Stimulated activated naive CD8-positive, alpha-beta T cell treated with anti-CD3 and anti-CD28 coated beads, Interleukin-15, amount 100 ng/mL, for 72 hours (primary cell): ENCODE results near the gene MPPED1.

Experiments
- ATAC-seq: fragments of 150-1000 bp; cut with Tn5 transposase; 2 replicates; pipeline ENCODE4 v1.10.0; 2021; ENCODE audit warnings: mild to moderate bottlenecking, moderate library complexity
- DNase-seq, 2 donors: peaks; one replicate each; pipeline ENCODE4 v3.0.0; 2021 to 2022
- H3K27ac Mint-ChIP-seq, 2 donors: one replicate each; pipeline ENCODE4 v1.8.0; 2022; ENCODE audit warnings: mild to moderate bottlenecking in 2 of 2, mixed read lengths in 2 of 2, moderate library complexity in 2 of 2
- H3K27me3 Mint-ChIP-seq: one replicate; pipeline ENCODE4 v1.8.0; 2022; ENCODE audit warnings: mixed read lengths
- H3K4me1 Mint-ChIP-seq: one replicate; pipeline ENCODE4 v1.8.0; 2022; ENCODE audit warnings: mild to moderate bottlenecking, mixed read lengths
- H3K4me3 Mint-ChIP-seq, 2 donors: one replicate each; pipeline ENCODE4 v1.8.0; 2022; ENCODE audit warnings: mild to moderate bottlenecking in 2 of 2, mixed read lengths in 2 of 2, moderate library complexity in 1 of 2
- H3K9me3 Mint-ChIP-seq, 2 donors: one replicate each; pipeline ENCODE4 v1.8.0; 2022; ENCODE audit warnings: mixed read lengths in 2 of 2

The MPPED1 gene

DNA sequence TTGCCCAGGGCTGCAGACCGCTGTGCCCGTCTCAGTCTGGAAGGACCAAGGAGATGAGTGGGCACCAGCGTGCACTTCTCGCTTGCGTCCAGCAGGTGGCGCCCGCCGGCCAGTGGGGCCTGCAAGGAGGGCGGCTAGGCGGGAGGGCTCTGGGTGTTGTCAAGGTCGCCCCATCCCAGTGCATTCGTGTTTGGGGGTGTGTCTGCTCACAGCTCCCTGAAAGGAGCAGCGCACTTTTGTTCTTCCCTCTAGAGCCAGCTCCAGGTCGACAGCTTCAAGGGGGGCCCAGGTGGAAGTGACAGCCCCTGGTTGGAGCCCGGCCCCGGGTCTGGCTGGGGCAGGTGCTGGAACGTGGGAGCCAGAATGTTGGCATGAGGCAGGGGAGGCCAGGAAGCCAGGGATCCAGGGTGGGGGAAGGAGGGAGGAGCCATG, 23.4 kb upstream of the MPPED1 start:
- peaks cover 43% of the 10 kb centered on the region for H3K27me3 Mint-ChIP-seq
- H3K4me1 Mint-ChIP-seq = peaks cover 10% of the 10 kb centered on the region
- ATAC-seq (peak; percentile 77), DNase-seq (peak; percentile 73 to 74)
- no peaks in the 10 kb centered on the region for H3K9me3 Mint-ChIP-seq
- H3K27ac Mint-ChIP-seq = no peak overlapping the region
- H3K4me3 Mint-ChIP-seq = no peak overlapping the region

DNA sequence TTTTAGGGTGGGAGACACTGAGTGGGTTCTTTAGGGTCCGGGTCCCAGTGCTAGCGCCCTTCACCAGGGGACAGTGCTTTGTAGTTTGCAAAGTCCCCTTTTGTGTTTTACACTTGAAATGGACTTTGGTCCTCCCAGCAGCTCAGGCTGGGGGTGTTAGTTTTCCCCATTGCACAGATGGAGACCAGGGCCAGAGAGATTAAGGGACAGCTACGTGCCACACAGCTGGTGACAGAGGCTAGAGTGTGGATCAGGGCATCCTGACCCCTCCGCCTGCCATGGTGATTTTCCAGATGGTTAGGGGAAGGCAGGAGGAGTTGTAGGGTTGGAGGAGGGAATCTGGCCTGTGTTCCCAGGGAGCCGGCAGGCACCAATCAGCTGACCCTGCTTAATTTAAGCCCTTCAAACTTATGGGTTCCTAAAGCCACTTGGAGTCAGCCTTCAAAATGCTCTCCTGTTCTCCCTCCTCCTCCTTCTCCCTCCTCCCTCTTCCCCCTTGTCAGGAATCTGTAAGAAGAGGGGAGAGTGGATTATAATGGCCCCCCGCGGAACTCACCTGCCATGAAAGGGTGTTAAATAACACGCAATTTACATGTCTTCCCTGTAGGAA, 22.5 kb upstream of the MPPED1 start:
- DNase-seq (no peak), ATAC-seq (no peak)
- H3K9me3 Mint-ChIP-seq = no peaks in the 10 kb centered on the region
- H3K27ac Mint-ChIP-seq = no peak overlapping the region
- no peak overlapping the region for H3K4me3 Mint-ChIP-seq
- H3K4me1 Mint-ChIP-seq = peaks cover 10% of the 10 kb centered on the region
- peaks cover 43% of the 10 kb centered on the region for H3K27me3 Mint-ChIP-seq

DNA sequence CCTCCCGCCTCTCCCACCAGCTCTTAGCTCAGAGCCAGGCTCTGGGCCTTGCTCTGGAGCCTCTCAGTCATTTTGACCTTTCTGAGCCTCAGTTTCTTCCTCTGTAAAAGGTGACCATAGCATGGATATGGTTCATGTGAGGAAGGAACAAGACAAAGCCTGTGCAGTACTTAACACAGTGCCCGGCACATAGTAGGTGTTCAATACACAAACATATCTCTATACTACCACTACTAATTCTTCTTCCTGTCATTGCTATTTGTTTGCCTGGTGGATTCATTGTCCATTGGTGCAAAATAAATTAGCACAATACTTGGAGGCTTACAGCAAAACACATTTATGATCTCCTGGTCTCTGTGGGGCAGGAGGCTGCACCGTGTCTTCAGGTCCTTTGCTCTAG, 21.6 kb upstream of the MPPED1 start:
- Mint-ChIP-seq H3K4me1 (peaks cover 10% of the 10 kb centered on the region), H3K27ac (no peak overlapping the region)
- ATAC-seq = no peak

DNA sequence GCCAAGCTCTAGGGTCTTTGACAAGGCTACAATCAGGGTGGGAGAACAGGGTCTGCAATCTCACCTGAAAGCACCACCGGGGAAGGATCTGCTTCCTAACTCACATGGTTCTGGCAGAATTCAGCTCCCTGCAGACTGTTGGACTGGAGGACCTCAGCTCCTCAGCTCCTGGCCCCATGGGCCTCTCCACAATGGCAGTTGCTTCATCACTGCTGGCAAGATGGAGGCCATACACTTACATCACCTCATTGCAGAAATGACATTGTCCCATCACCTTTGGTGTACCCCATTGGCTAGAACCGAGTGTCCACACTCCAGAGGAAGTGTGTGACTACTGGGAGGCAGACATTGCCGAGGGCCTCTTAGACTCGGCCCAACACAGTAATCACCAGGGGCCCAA, 20.9 kb upstream of the MPPED1 start:
- DNase-seq = no peak
- Mint-ChIP-seq H3K27me3 (peaks cover 29% of the 10 kb centered on the region), H3K4me3 (no peak overlapping the region), H3K9me3 (no peaks in the 10 kb centered on the region), H3K27ac (no peak overlapping the region), H3K4me1 (peaks cover 10% of the 10 kb centered on the region)
- no peak for ATAC-seq

More for the DNA sequence above, 21.6 kb upstream of the MPPED1 start:
- no peak for DNase-seq
- no peaks in the 10 kb centered on the region for H3K9me3 Mint-ChIP-seq
- peaks cover 36% of the 10 kb centered on the region for H3K27me3 Mint-ChIP-seq
- no peak overlapping the region for H3K4me3 Mint-ChIP-seq

DNA sequence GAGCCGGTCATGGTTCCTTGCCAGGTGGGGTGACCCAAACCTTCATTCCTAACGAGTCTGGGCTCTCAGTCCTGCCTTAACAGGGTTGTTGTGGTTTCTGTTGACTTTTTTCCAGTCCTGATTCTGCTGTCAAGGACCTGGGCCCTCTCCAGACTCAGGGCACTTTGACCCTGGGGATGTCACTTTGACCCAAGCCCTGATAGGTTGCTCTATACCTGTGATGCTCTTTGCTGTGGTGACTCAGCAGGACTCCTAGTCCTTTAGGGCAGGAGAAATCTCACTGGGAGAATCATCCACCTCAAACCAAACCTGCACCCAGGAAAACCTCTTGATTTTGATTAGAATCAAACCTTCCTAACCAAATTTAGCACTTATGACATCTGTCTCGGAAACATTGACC, 20.5 kb upstream of the MPPED1 start:
- Mint-ChIP-seq H3K9me3 (no peaks in the 10 kb centered on the region), H3K27ac (no peak overlapping the region), H3K4me1 (peaks cover 9% of the 10 kb centered on the region), H3K4me3 (no peak overlapping the region), H3K27me3 (peaks cover 25% of the 10 kb centered on the region)
- ATAC-seq (no peak), DNase-seq (no peak)

DNA sequence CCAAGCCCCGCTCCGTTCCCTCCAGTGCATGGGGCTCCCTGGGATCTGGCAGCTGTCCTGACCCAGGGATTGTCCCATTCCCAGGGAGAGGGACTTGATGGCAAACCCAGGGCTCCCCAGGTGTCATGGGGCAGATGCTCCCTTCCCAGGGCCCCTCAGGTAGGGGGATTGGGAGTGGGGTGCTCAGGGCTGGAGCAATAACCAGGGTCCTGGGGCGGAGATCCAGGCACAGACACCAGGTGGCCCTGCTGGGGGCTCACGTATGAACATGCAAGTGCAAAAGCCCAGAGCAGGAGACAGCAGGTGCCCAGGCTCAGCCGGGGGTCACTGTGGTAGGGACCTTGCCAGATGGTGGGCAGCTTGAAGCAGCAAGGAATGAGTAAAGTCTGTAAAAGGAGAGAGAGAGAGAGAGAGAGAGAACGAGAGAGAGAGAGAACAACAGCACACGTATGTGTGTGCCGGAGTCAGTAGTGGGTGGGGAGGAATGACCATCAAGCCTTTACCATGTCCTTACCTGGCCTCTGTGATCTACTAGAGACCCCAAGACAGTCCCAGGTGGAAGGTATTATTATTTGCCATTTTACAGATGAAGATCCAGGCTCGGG, 19.3 kb upstream of the MPPED1 start:
- H3K4me1 Mint-ChIP-seq = peaks cover 5% of the 10 kb centered on the region
- H3K4me3 Mint-ChIP-seq = no peak overlapping the region
- ATAC-seq = no peak
- no peak for DNase-seq
- no peaks in the 10 kb centered on the region for H3K9me3 Mint-ChIP-seq
- peaks cover 24% of the 10 kb centered on the region for H3K27me3 Mint-ChIP-seq
- H3K27ac Mint-ChIP-seq = no peak overlapping the region

DNA sequence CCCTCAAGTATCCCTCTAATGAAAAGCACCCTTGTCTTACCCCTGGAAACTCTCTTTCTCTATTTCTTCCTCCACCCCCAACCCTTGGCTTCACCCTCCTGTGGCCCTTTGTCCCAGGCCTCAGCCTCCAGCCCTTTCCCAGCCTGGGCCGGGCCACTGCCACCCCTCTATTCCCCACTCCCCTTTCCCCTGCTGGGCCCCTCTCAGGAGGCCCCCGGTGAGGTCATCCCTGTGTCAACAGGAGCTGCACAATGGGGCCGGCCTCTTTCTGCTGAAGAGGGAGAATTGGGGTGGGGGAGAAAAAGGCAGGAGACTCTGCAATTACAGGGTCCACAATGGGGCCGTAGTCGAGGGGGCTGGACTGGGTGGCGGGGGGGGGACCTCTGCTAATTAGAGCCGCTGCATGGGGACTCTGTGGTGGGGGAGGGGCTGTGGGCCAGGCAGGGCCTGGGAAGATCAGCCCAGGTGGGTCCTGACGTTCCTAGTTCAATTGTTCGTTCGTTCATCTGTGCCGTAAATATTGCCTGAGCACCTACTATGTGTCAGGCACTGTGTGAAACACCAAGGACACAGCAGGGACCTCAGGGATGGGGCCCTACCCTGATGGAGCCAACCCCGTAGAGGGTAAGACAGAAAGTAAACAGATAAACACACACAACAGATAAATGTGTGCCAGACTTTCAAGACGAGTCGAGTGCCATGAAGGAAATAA, 18.5 kb upstream of the MPPED1 start:
- H3K27ac Mint-ChIP-seq = no peak overlapping the region
- peaks cover 18% of the 10 kb centered on the region for H3K27me3 Mint-ChIP-seq
- no peak overlapping the region for H3K4me3 Mint-ChIP-seq
- DNase-seq (no peak), ATAC-seq (no peak)
- peaks cover 4% of the 10 kb centered on the region for H3K4me1 Mint-ChIP-seq
- H3K9me3 Mint-ChIP-seq = no peaks in the 10 kb centered on the region

DNA sequence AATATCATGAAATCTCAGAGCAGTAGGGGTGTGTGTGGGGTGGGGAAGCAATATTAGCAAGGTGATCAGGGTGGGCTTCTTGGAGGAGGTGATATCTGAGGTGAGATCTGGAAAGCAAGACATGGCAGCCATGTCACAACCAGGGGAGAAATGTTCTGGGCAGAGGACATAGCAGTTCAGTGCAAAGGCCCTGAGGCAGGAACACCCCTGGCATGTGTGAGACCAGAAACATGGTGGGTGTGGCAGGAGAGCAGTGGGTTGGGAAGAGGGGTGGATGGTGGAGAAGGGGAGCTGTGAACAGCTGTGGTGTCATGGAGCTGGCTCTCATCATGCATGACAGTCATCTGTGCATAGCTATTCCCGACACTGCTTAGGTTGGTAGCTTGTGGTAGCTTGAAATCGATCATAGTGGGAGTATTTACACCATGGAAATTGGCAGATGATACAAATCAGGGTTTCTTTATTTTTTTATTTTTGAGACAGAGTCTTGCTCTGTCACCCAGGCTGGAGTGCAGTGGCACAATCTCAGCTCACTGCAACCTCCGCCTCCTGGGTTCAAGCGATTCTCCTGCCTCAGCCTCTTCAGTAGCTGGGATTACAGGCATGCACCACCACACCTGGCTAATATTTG, 17.9 kb upstream of the MPPED1 start:
- no peak overlapping the region for H3K27ac Mint-ChIP-seq
- H3K27me3 Mint-ChIP-seq = peaks cover 12% of the 10 kb centered on the region
- DNase-seq = no peak
- H3K4me3 Mint-ChIP-seq = no peak overlapping the region
- ATAC-seq = no peak
- no peaks in the 10 kb centered on the region for H3K9me3 Mint-ChIP-seq
- no peaks in the 10 kb centered on the region for H3K4me1 Mint-ChIP-seq

DNA sequence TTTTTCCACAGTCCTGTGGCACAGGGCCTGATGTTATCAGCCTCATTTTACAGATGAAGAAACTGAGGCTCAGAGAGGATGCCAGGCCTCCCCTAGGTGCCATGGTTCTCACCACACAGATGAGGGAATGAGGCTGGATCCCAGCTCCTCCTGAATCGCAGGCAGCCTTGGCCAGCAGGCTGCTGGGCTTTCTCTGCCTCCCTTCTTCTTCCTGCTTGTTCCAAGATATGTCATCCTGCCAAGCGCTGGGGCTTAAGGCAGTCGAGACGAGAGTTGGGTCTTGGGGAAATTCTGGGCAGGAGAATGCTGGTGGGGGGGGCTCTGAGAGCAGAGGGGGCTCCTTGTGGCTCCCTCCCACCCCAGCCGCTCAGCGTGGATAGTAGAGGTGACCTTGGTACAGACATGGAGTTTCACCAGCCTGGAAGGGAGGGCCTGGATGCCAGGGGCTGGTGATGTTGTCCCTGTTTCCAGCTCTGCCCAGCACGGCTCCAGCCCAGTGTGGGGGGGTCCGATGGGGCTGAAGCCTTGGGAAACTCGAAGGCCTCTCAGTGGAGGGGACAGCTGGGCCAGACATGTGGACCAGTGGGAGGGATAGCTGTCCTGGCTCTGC, 16.6 kb upstream of the MPPED1 start:
- no peak for ATAC-seq
- Mint-ChIP-seq H3K4me3 (no peak overlapping the region), H3K9me3 (no peaks in the 10 kb centered on the region), H3K4me1 (no peaks in the 10 kb centered on the region), H3K27me3 (peaks cover 12% of the 10 kb centered on the region), H3K27ac (no peak overlapping the region)
- no peak for DNase-seq

DNA sequence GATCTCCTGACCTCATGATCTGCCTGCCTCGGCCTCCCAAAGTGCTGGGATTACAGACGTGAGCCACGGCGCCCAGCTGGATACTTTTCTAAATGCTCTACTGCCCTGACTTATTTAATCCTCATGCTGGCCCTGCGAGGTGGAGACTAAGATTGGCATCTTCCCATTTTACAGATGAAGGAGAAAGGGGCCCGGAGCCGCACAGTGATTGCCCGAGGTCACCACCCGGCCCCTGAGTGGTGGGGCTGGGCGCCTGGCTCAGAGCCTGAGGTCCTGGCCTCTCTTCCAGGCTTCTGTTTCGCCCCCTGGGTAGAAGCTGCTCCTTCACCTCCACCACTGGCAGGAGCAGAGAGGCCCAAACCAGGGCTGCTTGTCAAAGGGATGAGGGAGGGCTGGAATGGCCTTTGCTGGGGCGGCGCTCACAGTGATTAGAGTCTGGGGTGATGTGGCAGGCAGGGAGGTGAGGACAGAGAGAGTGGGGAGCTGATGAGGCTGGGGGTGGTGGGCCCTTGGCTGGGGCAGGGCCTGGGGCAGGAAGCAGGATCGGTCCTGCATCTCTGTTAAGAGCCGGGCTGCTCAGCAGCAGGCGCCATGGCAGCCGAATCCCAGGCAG, 15.4 kb upstream of the MPPED1 start:
- H3K27me3 Mint-ChIP-seq = peaks cover 19% of the 10 kb centered on the region
- H3K27ac Mint-ChIP-seq = no peak overlapping the region
- H3K4me1 Mint-ChIP-seq = no peaks in the 10 kb centered on the region
- DNase-seq (no peak), ATAC-seq (no peak)
- no peak overlapping the region for H3K4me3 Mint-ChIP-seq
- no peaks in the 10 kb centered on the region for H3K9me3 Mint-ChIP-seq

DNA sequence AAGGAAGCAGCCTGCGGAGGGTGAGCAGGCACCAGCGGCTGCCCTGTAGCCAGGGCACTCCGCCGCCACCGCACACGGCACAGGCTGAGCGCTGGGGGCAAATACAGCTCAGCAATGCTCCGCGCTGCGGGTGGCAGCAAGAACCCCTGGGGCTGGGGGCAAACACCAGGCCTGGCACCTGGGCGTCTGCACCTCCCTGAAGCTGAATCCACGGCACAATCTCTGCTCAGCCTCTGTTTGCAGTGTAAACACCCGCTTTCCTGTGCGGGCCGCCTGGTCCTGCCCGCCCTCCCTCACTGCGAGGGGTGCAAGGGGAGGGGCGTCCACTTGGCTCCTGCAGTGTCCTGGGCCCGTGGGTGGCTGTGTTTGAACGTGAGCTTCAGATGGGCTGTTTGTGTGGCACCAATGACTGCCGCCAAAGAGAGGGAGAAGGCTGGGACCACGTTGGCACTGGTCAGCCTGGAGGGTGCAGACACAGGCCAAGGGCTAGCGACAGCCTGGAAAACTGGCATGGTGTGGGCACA, 14.8 kb upstream of the MPPED1 start:
- peaks cover 19% of the 10 kb centered on the region for H3K27me3 Mint-ChIP-seq
- DNase-seq (no peak), ATAC-seq (no peak)
- H3K4me3 Mint-ChIP-seq = no peak overlapping the region
- H3K4me1 Mint-ChIP-seq = no peaks in the 10 kb centered on the region
- H3K27ac Mint-ChIP-seq = no peak overlapping the region
- H3K9me3 Mint-ChIP-seq = no peaks in the 10 kb centered on the region

DNA sequence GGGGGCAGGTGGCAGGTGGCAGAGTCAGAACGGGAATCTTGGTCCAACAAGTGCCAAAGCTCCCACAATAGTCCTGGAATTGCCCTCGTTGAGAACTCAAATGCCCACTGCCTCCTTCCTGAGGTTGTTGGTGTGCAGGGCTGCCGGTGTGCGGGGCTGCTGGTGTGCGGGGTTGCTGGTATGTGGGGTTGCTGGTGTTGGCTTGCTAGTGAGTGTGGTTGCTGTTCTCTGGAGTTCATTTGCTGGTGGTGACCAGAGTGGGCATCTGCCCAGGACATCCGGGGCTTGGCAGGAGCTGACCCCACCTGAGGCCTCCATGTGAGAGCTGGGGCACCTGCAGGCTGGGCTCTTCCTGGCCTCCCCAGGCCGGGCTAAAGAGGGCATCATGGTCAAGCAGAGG, 14.0 kb upstream of the MPPED1 start:
- no peak overlapping the region for H3K27ac Mint-ChIP-seq
- ATAC-seq (no peak), DNase-seq (no peak)
- no peaks in the 10 kb centered on the region for H3K9me3 Mint-ChIP-seq
- no peaks in the 10 kb centered on the region for H3K4me1 Mint-ChIP-seq
- H3K27me3 Mint-ChIP-seq = peaks cover 19% of the 10 kb centered on the region
- no peak overlapping the region for H3K4me3 Mint-ChIP-seq

DNA sequence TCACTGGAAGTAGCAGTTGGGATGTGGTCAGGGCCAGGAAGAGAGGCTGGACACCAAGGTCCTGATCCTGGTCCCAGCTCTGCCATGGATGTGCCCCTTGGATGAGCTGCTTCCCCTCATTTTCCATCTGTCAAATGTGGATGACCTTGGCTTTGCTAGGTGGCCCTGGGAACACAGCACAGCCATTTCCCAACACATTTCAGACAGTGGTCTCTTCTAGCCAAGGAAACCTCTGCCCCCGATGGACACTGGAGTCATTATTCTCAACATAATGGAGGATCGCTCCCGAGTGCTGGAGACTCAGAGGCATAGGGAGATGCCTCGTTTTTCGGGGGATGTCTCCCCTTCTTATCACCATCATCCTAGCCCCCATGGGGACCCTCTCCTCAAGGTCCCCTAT, 13.6 kb upstream of the MPPED1 start:
- peaks cover 19% of the 10 kb centered on the region for H3K27me3 Mint-ChIP-seq
- no peak overlapping the region for H3K4me3 Mint-ChIP-seq
- H3K9me3 Mint-ChIP-seq = no peaks in the 10 kb centered on the region
- DNase-seq = no peak
- H3K4me1 Mint-ChIP-seq = no peaks in the 10 kb centered on the region
- no peak for ATAC-seq
- no peak overlapping the region for H3K27ac Mint-ChIP-seq

DNA sequence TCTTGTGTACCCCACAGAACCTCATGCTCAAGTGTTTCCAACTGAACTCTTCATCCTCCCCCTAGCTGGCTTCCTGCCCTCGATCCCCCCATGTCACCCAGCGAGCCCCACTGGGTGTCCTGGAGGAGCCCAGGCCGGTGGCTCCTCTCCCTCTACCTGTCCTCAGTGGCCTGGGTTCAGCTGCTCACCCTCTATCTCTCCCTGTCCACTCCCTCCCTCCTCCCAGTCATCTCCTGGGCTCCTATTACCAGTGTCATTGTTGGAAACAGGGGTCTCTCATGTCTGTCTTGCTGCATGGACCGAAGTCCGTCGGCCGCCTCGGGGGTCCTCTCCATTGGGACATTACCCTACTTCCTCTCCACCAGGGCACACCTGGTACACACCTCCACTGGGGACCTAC, 12.9 kb upstream of the MPPED1 start:
- H3K4me1 Mint-ChIP-seq = no peaks in the 10 kb centered on the region
- no peak for ATAC-seq
- H3K27ac Mint-ChIP-seq = no peak overlapping the region

DNA sequence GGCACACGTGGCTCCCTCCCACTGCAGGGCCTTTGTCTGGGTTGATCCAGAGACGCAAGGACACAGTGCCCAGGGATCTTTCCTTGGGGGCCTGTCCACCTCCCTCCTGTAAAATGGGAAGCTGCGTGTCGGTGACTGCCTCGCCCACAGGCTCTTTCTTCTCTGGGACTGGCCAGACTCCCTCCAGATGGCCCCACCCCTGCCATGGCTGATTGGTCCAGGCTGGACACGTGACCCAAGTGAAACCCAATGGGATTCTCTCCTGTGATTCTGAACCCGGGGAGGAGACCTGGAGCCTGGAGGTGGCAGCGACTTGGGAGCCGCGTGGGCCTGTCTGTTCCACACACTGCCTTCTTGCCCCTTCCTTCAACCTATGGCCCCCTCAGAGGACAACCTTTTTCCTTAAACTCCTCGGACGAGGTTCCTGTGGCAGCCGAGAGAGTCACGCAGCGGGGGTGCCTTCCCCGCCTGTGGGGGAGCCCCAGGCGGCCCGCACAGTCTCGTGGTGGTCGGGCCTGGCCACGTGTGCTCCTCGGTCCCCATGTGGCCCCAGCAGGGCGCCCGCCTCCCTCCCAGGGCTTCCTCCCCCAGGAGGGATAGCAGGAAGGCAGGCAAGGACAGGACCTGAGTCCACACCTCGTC, 12.4 kb upstream of the MPPED1 start:
- Mint-ChIP-seq H3K9me3 (no peaks in the 10 kb centered on the region), H3K27ac (no peak overlapping the region), H3K4me1 (no peaks in the 10 kb centered on the region), H3K27me3 (peaks cover 31% of the 10 kb centered on the region), H3K4me3 (no peak overlapping the region)
- ATAC-seq (peak; percentile 17), DNase-seq (no peak)

More for the DNA sequence above, 12.9 kb upstream of the MPPED1 start:
- no peak for DNase-seq
- H3K9me3 Mint-ChIP-seq = no peaks in the 10 kb centered on the region
- peaks cover 26% of the 10 kb centered on the region for H3K27me3 Mint-ChIP-seq
- H3K4me3 Mint-ChIP-seq = no peak overlapping the region
